NCI-H2196 (cell line): ENCODE data around the gene JAKMIP3.

Source experiments
- DNase-seq: peaks from one replicate; lab custom pipeline; 2025; ENCODE audit not compliant: unreplicated experiment; lab: John Stamatoyannopoulos, UW

JAKMIP3 gene

GRCh38 chr10:132109341-132110110 lies 43.8 kb downstream of the JAKMIP3 start:
- DNase-seq = no peak

GRCh38 chr10:132110111-132110521 lies 44.4 kb downstream of the JAKMIP3 start:
- DNase-seq = no peak

GRCh38 chr10:132110713-132111112 lies 45.0 kb downstream of the JAKMIP3 start:
- no peak for DNase-seq

GRCh38 chr10:132111121-132111731 lies 45.5 kb downstream of the JAKMIP3 start:
- no peak for DNase-seq

GRCh38 chr10:132111871-132112341 lies 46.2 kb downstream of the JAKMIP3 start:
- no peak for DNase-seq

GRCh38 chr10:132112611-132113010 lies 46.9 kb downstream of the JAKMIP3 start:
- DNase-seq = no peak

GRCh38 chr10:132113206-132113605 lies 47.5 kb downstream of the JAKMIP3 start:
- DNase-seq = no peak

- DNase-seq = no peak
These were observed 48.1 kb downstream of the JAKMIP3 start for GRCh38 chr10:132113766-132114365.

- DNase-seq = no peak
These were observed 49.3 kb downstream of the JAKMIP3 start for GRCh38 chr10:132114953-132115520.
